Panc1 (cell line): ENCODE data around the gene RPS6KA3. TPM values are rescaled to one million over a fixed set of nuclear protein-coding genes. Genes with fewer than 3 reads are reported as not detected.

Experiments
- ATAC-seq: fragments of 200-7000 bp; cut with Tn5 transposase; 2 replicates; pipeline ENCODE4 v1.9.1; 2020; ENCODE audit warnings: mild to moderate bottlenecking, moderate library complexity
- BruUV-seq: library from RNA; stranded (reverse); fragments of 400-500 nt; replicated peaks from 2 replicates; lab custom pipeline; 2021; lab: Mats Ljungman, UMichigan
- CTCF ChIA-PET: fragments of 300-600 bp; sonication (Branson Sonifier 250); formaldehyde crosslinking; loops from one replicate; lab custom pipeline; 2022; ENCODE audit warnings: antibody characterized with exemption; lab: Charles Lee
- POLR2A ChIA-PET: fragments of 300-600 bp; sonication (Branson Sonifier 250); formaldehyde crosslinking; loops from one replicate; lab custom pipeline; 2022; ENCODE audit warnings: antibody characterized with exemption; lab: Charles Lee
- DNase-seq: peaks from one replicate; pipeline ENCODE4 v3.0.0-alpha.2; 2010; ENCODE audit warnings: low read depth, low spot score
- H3K27ac ChIP-seq: 2 replicates; pipeline ENCODE4 v1.5.1; 2011; ENCODE audit warnings: mild to moderate bottlenecking, low read length, inconsistent platforms
- H3K27me3 ChIP-seq: fragments of 200-500 bp; sonication (Bioruptor generic); 2 replicates; pipeline ENCODE4 v1.6.0; 2014; ENCODE audit warnings: low read length, inconsistent platforms; ENCODE audit not compliant: control insufficient read depth, insufficient read depth
- H3K36me3 ChIP-seq: fragments of 200-500 bp; sonication (Bioruptor generic); 2 replicates; pipeline ENCODE4 v1.5.1; 2014; ENCODE audit warnings: inconsistent platforms, mild to moderate bottlenecking, low read length, moderate library complexity; ENCODE audit not compliant: control insufficient read depth, insufficient read depth
- H3K4me1 ChIP-seq: 2 replicates; pipeline ENCODE4 v1.5.1; 2011; ENCODE audit warnings: inconsistent platforms, mild to moderate bottlenecking, low read length, moderate library complexity; ENCODE audit not compliant: control insufficient read depth, insufficient read depth
- H3K4me3 ChIP-seq, 2 experiments: 2 replicates each; pipeline ENCODE4 v1.5.1; 2011 to 2012; ENCODE audit warnings: low read depth in 2 of 2, low read length in 2 of 2, mild to moderate bottlenecking in 2 of 2, inconsistent platforms in 1 of 2, moderate library complexity in 1 of 2
- H3K9me3 ChIP-seq: fragments of 200-500 bp; sonication (Bioruptor generic); 2 replicates; pipeline ENCODE4 v1.5.1; 2014; ENCODE audit warnings: low read depth, mild to moderate bottlenecking, inconsistent platforms, low read length, moderate library complexity; ENCODE audit not compliant: control insufficient read depth, insufficient read depth
- POLR2AphosphoS5 ChIP-seq: IDR thresholded peaks from 2 replicates; pipeline ENCODE4 v1.6.1; 2012; ENCODE audit warnings: mild to moderate bottlenecking, low read depth, low read length, moderate library complexity
- SIN3A ChIP-seq: IDR thresholded peaks from 2 replicates; pipeline ENCODE4 v1.6.1; 2012; ENCODE audit warnings: low read depth, mild to moderate bottlenecking, low read length, moderate library complexity, borderline replicate concordance; ENCODE audit not compliant: insufficient read depth
- TCF7L2 ChIP-seq: IDR thresholded peaks from 2 replicates; pipeline ENCODE4 v1.6.1; 2011; ENCODE audit warnings: mild to moderate bottlenecking, low read depth, low read length, inconsistent platforms
- in situ Hi-C: cut with HindIII; loops from 2 replicates; pipeline ENCODE4 v1.10.0; 2016; ENCODE audit warnings: low sequenced_read_pairs, low pct_unique_long_range_greater_than_20kb
- intact Hi-C: fragments of 100-400 bp; cut with micrococcal nuclease; formaldehyde crosslinking; loops from one replicate; pipeline ENCODE4 v1.10.0; 2022; ENCODE audit not compliant: unreplicated experiment
- total RNA-seq: library from RNA; stranded (reverse); gene quantifications from one replicate; pipeline ENCODE4 v1.2.1, GENCODE V29; 2021; ENCODE audit not compliant: unreplicated experiment
- TF ChIP-seq, protein P1 (sequence below), 2 experiments: IDR thresholded peaks; 2 replicates each; pipeline ENCODE4 v1.6.1; 2011 to 2012; ENCODE audit warnings: low read depth in 2 of 2, control low read depth in 1 of 2, low read length in 1 of 2, mild to moderate bottlenecking in 1 of 2, moderate library complexity in 1 of 2; ENCODE audit not compliant: insufficient read depth in 1 of 2
- TF ChIP-seq, protein P2 (sequence below): fragments of 450-650 bp; IDR thresholded peaks from 2 replicates; pipeline ENCODE4 v1.5.1; 2017; ENCODE audit warnings: mild to moderate bottlenecking

The RPS6KA3 gene
- total RNA-seq, 1 experiment from 2014 or later, result 40.5 TPM

DNA sequence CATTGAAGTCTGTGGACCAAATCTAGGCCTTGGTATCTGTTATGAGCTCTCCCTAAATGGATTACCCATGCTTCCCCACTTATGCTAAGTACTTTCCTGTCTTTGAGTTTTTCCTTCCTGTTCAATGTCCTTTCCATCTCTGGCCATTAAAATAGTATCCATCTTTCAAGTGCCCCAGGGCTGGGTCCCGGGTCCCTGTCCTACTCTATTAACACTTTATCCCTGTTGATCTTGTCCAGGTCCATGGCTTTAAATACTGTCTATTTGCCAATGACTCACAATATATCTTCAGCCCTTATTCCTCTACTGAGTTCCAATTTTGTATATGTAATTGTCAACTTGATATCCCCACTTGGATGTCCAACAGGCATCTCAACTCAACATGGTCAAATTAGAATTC, 17.7 kb upstream of the RPS6KA3 start:
- TF ChIP-seq TCF7L2, result no peak
- TF ChIP-seq SIN3A, result no peak
- TF ChIP-seq, protein P1, sequence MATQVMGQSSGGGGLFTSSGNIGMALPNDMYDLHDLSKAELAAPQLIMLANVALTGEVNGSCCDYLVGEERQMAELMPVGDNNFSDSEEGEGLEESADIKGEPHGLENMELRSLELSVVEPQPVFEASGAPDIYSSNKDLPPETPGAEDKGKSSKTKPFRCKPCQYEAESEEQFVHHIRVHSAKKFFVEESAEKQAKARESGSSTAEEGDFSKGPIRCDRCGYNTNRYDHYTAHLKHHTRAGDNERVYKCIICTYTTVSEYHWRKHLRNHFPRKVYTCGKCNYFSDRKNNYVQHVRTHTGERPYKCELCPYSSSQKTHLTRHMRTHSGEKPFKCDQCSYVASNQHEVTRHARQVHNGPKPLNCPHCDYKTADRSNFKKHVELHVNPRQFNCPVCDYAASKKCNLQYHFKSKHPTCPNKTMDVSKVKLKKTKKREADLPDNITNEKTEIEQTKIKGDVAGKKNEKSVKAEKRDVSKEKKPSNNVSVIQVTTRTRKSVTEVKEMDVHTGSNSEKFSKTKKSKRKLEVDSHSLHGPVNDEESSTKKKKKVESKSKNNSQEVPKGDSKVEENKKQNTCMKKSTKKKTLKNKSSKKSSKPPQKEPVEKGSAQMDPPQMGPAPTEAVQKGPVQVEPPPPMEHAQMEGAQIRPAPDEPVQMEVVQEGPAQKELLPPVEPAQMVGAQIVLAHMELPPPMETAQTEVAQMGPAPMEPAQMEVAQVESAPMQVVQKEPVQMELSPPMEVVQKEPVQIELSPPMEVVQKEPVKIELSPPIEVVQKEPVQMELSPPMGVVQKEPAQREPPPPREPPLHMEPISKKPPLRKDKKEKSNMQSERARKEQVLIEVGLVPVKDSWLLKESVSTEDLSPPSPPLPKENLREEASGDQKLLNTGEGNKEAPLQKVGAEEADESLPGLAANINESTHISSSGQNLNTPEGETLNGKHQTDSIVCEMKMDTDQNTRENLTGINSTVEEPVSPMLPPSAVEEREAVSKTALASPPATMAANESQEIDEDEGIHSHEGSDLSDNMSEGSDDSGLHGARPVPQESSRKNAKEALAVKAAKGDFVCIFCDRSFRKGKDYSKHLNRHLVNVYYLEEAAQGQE (IDR thresholded peaks at IDR 0.05; ENCODE audit: insufficient read depth in 1 of 2, low read depth in 2 of 2, low read length in 1 of 2), result no peak
- TF ChIP-seq, protein P2, sequence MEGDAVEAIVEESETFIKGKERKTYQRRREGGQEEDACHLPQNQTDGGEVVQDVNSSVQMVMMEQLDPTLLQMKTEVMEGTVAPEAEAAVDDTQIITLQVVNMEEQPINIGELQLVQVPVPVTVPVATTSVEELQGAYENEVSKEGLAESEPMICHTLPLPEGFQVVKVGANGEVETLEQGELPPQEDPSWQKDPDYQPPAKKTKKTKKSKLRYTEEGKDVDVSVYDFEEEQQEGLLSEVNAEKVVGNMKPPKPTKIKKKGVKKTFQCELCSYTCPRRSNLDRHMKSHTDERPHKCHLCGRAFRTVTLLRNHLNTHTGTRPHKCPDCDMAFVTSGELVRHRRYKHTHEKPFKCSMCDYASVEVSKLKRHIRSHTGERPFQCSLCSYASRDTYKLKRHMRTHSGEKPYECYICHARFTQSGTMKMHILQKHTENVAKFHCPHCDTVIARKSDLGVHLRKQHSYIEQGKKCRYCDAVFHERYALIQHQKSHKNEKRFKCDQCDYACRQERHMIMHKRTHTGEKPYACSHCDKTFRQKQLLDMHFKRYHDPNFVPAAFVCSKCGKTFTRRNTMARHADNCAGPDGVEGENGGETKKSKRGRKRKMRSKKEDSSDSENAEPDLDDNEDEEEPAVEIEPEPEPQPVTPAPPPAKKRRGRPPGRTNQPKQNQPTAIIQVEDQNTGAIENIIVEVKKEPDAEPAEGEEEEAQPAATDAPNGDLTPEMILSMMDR, result no peak
- TF ChIP-seq POLR2AphosphoS5, result no peak
- ChIA-PET CTCF (no interaction called here), POLR2A (no interaction called here)
- Histone ChIP-seq H3K27ac (no peak overlapping the region), H3K36me3 (no peaks in the 10 kb centered on the region), H3K4me3 (no peak overlapping the region), H3K9me3 (no peaks in the 10 kb centered on the region), H3K27me3 (no peaks in the 10 kb centered on the region), H3K4me1 (no peaks in the 10 kb centered on the region)
- no TSS peak for BruUV-seq
- ATAC-seq (no peak), DNase-seq (no peak)
- intact Hi-C loops, result no loop called here
- in situ Hi-C loops, result no loop called here

DNA sequence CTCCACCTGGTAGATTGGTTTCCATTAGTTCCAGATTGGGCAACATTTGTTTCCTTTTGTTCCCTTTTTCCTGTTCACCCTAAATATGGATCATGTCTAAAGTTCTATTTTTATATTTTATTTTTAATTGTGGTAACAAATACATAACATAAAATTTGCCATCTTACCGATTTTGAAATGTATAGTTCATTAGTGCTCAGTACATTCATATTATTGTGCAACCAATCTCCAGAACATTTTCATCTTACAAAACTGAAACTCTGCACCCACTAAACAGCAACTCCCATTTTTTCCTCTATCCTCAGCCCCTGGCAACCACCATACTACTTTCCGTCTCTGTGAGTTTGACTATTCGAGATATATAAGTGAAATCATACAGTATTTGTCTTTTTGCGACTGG, 14.2 kb upstream of the RPS6KA3 start:
- no peaks in the 10 kb centered on the region for H3K4me1 ChIP-seq
- in situ Hi-C loops, result no loop called here
- ATAC-seq, result no peak
- no peak overlapping the region for H3K4me3 ChIP-seq
- no peak overlapping the region for H3K27ac ChIP-seq
- TF ChIP-seq TCF7L2 (no peak), SIN3A (no peak), POLR2AphosphoS5 (no peak)
- TF ChIP-seq, protein P1 (IDR thresholded peaks at IDR 0.05; ENCODE audit: insufficient read depth in 1 of 2, low read depth in 2 of 2, low read length in 1 of 2), result no peak
- TF ChIP-seq, protein P2, result no peak
- intact Hi-C loops, result no loop called here
- ChIA-PET POLR2A (no interaction called here), CTCF (no interaction called here)
- no peaks in the 10 kb centered on the region for H3K27me3 ChIP-seq
- BruUV-seq, result no TSS peak
- DNase-seq, result no peak
- H3K9me3 ChIP-seq, result no peaks in the 10 kb centered on the region
- H3K36me3 ChIP-seq, result no peaks in the 10 kb centered on the region
